ENCODE measurements around the gene DDX25. TPM values are rescaled to one million over a fixed set of nuclear protein-coding genes. Genes with fewer than 3 reads are reported as not detected.

Gene DDX25
- total RNA-seq, 1 experiment from 2014 or later = not detected

GRCh38 chr11:125926682-125927081 lies 22.4 kb downstream of the DDX25 start:
- Histone ChIP-seq H3K9ac (ENCODE audit: low read length) (no peak overlapping the region), H4K20me1 (ENCODE audit: low read length) (no peaks in the 10 kb centered on the region), H3K4me3 (ENCODE audit: low read length) (no peak overlapping the region), H3F3A (ENCODE audit: low read length, unreplicated experiment) (no peaks in the 10 kb centered on the region), H3K27ac (ENCODE audit: low read length) (no peak overlapping the region), H3K9me3 (ENCODE audit: low read length) (no peaks in the 10 kb centered on the region), H3K36me3 (ENCODE audit: low read depth, low read length) (no peaks in the 10 kb centered on the region), H3K27me3 (ENCODE audit: low read length) (peaks cover 3% of the 10 kb centered on the region; the same call in 1 of the 2 replicates), H3K4me2 (ENCODE audit: low read length) (no peak overlapping the region), H3K79me2 (ENCODE audit: low read length) (no peaks in the 10 kb centered on the region), H2AFZ (ENCODE audit: low read length) (no peak overlapping the region), H3K4me1 (ENCODE audit: insufficient read depth, low read length) (no peaks in the 10 kb centered on the region), H3K9me2 (replicated peaks; ENCODE audit: low read length) (no peaks in the 10 kb centered on the region)
- ChIA-PET POLR2A (ENCODE audit: unreplicated experiment) (no interaction called here), CTCF (no interaction called here)
- DNase-seq (no peak), ATAC-seq (no peak)
- BruUV-seq (replicated peaks) = no TSS peak
- TF ChIP-seq EZH2 (IDR thresholded peaks at IDR 0.05; ENCODE audit: low read length, unreplicated experiment) (no peak), CTCF (conservative IDR thresholded peaks at IDR 0.05; ENCODE audit: low read depth, low read length) (no peak), EZH2phosphoT487 (IDR thresholded peaks at IDR 0.05; ENCODE audit: borderline replicate concordance, low read length) (no peak)
- intact Hi-C loops (cut with micrococcal nuclease) = loop anchor here (10.0 kb wide), 1 partner anchor 188 kb away; no protein-coding TSS in a partner anchor

GRCh38 chr11:125929445-125930075 lies 25.3 kb downstream of the DDX25 start:
- no peak for DNase-seq
- ATAC-seq = no peak
- TF ChIP-seq CTCF (conservative IDR thresholded peaks at IDR 0.05; ENCODE audit: low read depth, low read length) (no peak), EZH2phosphoT487 (IDR thresholded peaks at IDR 0.05; ENCODE audit: borderline replicate concordance, low read length) (no peak), EZH2 (IDR thresholded peaks at IDR 0.05; ENCODE audit: low read length, unreplicated experiment) (no peak)
- no TSS peak for BruUV-seq (replicated peaks)
- no peaks in the 10 kb centered on the region for H3F3A ChIP-seq (ENCODE audit: low read length, unreplicated experiment)
- H4K20me1 ChIP-seq (ENCODE audit: low read length) = no peaks in the 10 kb centered on the region
- H3K36me3 ChIP-seq (ENCODE audit: low read depth, low read length) = no peaks in the 10 kb centered on the region
- H3K27ac ChIP-seq (ENCODE audit: low read length) = no peak overlapping the region
- ChIA-PET CTCF (no interaction called here), POLR2A (ENCODE audit: unreplicated experiment) (no interaction called here)
- H3K4me1 ChIP-seq (ENCODE audit: insufficient read depth, low read length) = no peaks in the 10 kb centered on the region
- H2AFZ ChIP-seq (ENCODE audit: low read length) = no peak overlapping the region
- intact Hi-C loops (cut with micrococcal nuclease) = loop anchor here (10.0 kb wide), 1 partner anchor 185 kb away; no protein-coding TSS in a partner anchor
- no peak overlapping the region for H3K9ac ChIP-seq (ENCODE audit: low read length)
- H3K9me3 ChIP-seq (ENCODE audit: low read length) = no peaks in the 10 kb centered on the region
- peaks cover 6% of the 10 kb centered on the region; the same call in 1 of the 2 replicates for H3K27me3 ChIP-seq (ENCODE audit: low read length)
- no peak overlapping the region for H3K4me3 ChIP-seq (ENCODE audit: low read length)
- no peak overlapping the region for H3K4me2 ChIP-seq (ENCODE audit: low read length)
- no peaks in the 10 kb centered on the region for H3K9me2 ChIP-seq (replicated peaks; ENCODE audit: low read length)
- no peaks in the 10 kb centered on the region for H3K79me2 ChIP-seq (ENCODE audit: low read length)

GRCh38 chr11:125930076-125930450 lies 25.8 kb downstream of the DDX25 start:
- TF ChIP-seq CTCF (conservative IDR thresholded peaks at IDR 0.05; ENCODE audit: low read depth, low read length) = no peak
- no peak for TF ChIP-seq EZH2phosphoT487 (IDR thresholded peaks at IDR 0.05; ENCODE audit: borderline replicate concordance, low read length)
- no peak for TF ChIP-seq EZH2 (IDR thresholded peaks at IDR 0.05; ENCODE audit: low read length, unreplicated experiment)
- no peaks in the 10 kb centered on the region for H3F3A ChIP-seq (ENCODE audit: low read length, unreplicated experiment)
- no TSS peak for BruUV-seq (replicated peaks)
- no peaks in the 10 kb centered on the region for H3K9me2 ChIP-seq (replicated peaks; ENCODE audit: low read length)
- no peaks in the 10 kb centered on the region for H3K36me3 ChIP-seq (ENCODE audit: low read depth, low read length)
- no peaks in the 10 kb centered on the region for H3K9me3 ChIP-seq (ENCODE audit: low read length)
- H3K9ac ChIP-seq (ENCODE audit: low read length) = no peak overlapping the region
- intact Hi-C loops (cut with micrococcal nuclease) = no loop called here
- peaks cover 6% of the 10 kb centered on the region; the same call in 1 of the 2 replicates for H3K27me3 ChIP-seq (ENCODE audit: low read length)
- POLR2A ChIA-PET (ENCODE audit: unreplicated experiment) = no interaction called here
- CTCF ChIA-PET = no interaction called here
- ATAC-seq = no peak
- H3K4me3 ChIP-seq (ENCODE audit: low read length) = no peak overlapping the region
- no peak overlapping the region for H2AFZ ChIP-seq (ENCODE audit: low read length)
- no peak overlapping the region for H3K4me2 ChIP-seq (ENCODE audit: low read length)
- no peak for DNase-seq
- no peaks in the 10 kb centered on the region for H3K4me1 ChIP-seq (ENCODE audit: insufficient read depth, low read length)
- H3K79me2 ChIP-seq (ENCODE audit: low read length) = no peaks in the 10 kb centered on the region
- no peak overlapping the region for H3K27ac ChIP-seq (ENCODE audit: low read length)
- H4K20me1 ChIP-seq (ENCODE audit: low read length) = no peaks in the 10 kb centered on the region
